Endothelial cell of umbilical vein (primary cell): ENCODE results near the gene EVC2. TPM values are rescaled to one million over a fixed set of nuclear protein-coding genes. Genes with fewer than 3 reads are reported as not detected.

Experiments used
- BruUV-seq: library from RNA; stranded (reverse); fragments of 400-500 nt; replicated peaks from 2 replicates; lab custom pipeline; 2021; lab: Mats Ljungman, UMichigan
- CTCF ChIA-PET: fragments of 300-600, 350-600 bp; sonication (Branson Sonifier 250); formaldehyde crosslinking; loops from one replicate; lab custom pipeline; 2021; ENCODE audit warnings: antibody characterized with exemption, inconsistent platforms; lab: Charles Lee
- POLR2A ChIA-PET: fragments of 300-600, 350-600 bp; sonication (Branson Sonifier 250); formaldehyde crosslinking; loops from one replicate; lab custom pipeline; 2021; ENCODE audit warnings: antibody characterized with exemption, inconsistent platforms; lab: Charles Lee
- DNase-seq: peaks from one replicate; pipeline ENCODE4 v3.0.0-alpha.2; 2011; ENCODE audit warnings: low read depth, low spot score
- FAIRE-seq: peaks from 2 replicates; lab custom pipeline; 2011; peaks lifted over from hg19 to GRCh38; lab: Jason Lieb, UNC
- H2AFZ ChIP-seq: 2 replicates; pipeline ENCODE4 v1.6.0; 2012; ENCODE audit warnings: low read depth, low read length, control low read depth, inconsistent platforms
- H3K27ac ChIP-seq: 2 replicates; pipeline ENCODE4 v1.5.1; 2011; ENCODE audit warnings: low read depth, mild to moderate bottlenecking, control low read depth, low read length, moderate library complexity; ENCODE audit not compliant: insufficient read depth
- H3K27me3 ChIP-seq, 2 experiments: 2 replicates each; pipeline versions ENCODE4 v1.6.0 to v1.6.1; 2011; ENCODE audit warnings: low read length in 2 of 2, mixed read lengths in 1 of 2; ENCODE audit not compliant: control insufficient read depth in 2 of 2, insufficient read depth in 2 of 2
- H3K36me3 ChIP-seq, 2 experiments: 2 replicates in 1 of 2; 3 replicates in 1 of 2; pipeline ENCODE4 v1.5.1; 2011; ENCODE audit warnings: low read length in 2 of 2, mild to moderate bottlenecking in 1 of 2, moderate library complexity in 1 of 2; ENCODE audit not compliant: control insufficient read depth in 2 of 2, insufficient read depth in 2 of 2; ENCODE audit errors: extremely low read depth in 1 of 2
- H3K4me1 ChIP-seq: 3 replicates; pipeline ENCODE4 v1.5.1; 2011; ENCODE audit warnings: mild to moderate bottlenecking, low read length; ENCODE audit not compliant: control insufficient read depth, insufficient read depth; ENCODE audit errors: extremely low read depth
- H3K4me2 ChIP-seq: 2 replicates; pipeline ENCODE4 v1.6.1; 2011; ENCODE audit warnings: low read length, control low read depth, mixed read lengths; ENCODE audit not compliant: insufficient read depth
- H3K4me3 ChIP-seq, 3 experiments: fragments of 200-600 bp in 1 of 3; sonication (generic), shearing (Covaris generic) in 1 of 3; replicated peaks in 1 of 3; 2 replicates each; pipeline ENCODE4 v1.5.1; 2011 to 2016; ENCODE audit warnings: control low read depth in 3 of 3, low read length in 3 of 3, mild to moderate bottlenecking in 2 of 3, inconsistent platforms in 1 of 3, low read depth in 1 of 3, moderate library complexity in 1 of 3; ENCODE audit not compliant: insufficient read depth in 1 of 3
- H3K79me2 ChIP-seq: 2 replicates; pipeline ENCODE4 v1.6.0; 2012; ENCODE audit warnings: low read length, inconsistent platforms; ENCODE audit not compliant: control insufficient read depth, insufficient read depth
- H3K9ac ChIP-seq: replicated peaks from 2 replicates; pipeline ENCODE3; 2011; ENCODE audit warnings: low read length, control low read depth; ENCODE audit not compliant: insufficient read depth; ENCODE audit errors: extremely low read depth
- H3K9me1 ChIP-seq: replicated peaks from 3 replicates; pipeline ENCODE4 v1.6.0; 2011; ENCODE audit warnings: mild to moderate bottlenecking, low read length; ENCODE audit not compliant: control insufficient read depth, insufficient read depth; ENCODE audit errors: extremely low read depth
- H3K9me3 ChIP-seq: replicated peaks from 2 replicates; pipeline ENCODE4 v1.5.1; 2012; ENCODE audit warnings: low read length, inconsistent platforms; ENCODE audit not compliant: control insufficient read depth, insufficient read depth
- H4K20me1 ChIP-seq: replicated peaks from 2 replicates; pipeline ENCODE3; 2011; ENCODE audit warnings: mild to moderate bottlenecking, low read length; ENCODE audit not compliant: control insufficient read depth, insufficient read depth; ENCODE audit errors: extremely low read depth
- CTCF ChIP-seq, 2 donors: IDR thresholded peaks; 1 replicate in 1 of 2; 2 replicates in 1 of 2; pipeline ENCODE4 v1.5.1; 2011; ENCODE audit warnings: low read length in 2 of 2, mild to moderate bottlenecking in 2 of 2, moderate library complexity in 2 of 2, control low read depth in 1 of 2, inconsistent platforms in 1 of 2, low read depth in 1 of 2; ENCODE audit not compliant: insufficient read depth in 1 of 2; ENCODE audit errors: extremely low read depth in 1 of 2
- EZH2 ChIP-seq: IDR thresholded peaks from 2 replicates; pipeline ENCODE4 v1.6.1; 2012; ENCODE audit warnings: borderline replicate concordance, low read depth, mild to moderate bottlenecking, moderate library complexity, low read length, inconsistent platforms; ENCODE audit not compliant: severe bottlenecking
- FOS ChIP-seq: IDR thresholded peaks from 2 replicates; pipeline ENCODE4 v1.6.1; 2011; ENCODE audit warnings: mild to moderate bottlenecking, low read length, moderate library complexity, borderline replicate concordance; ENCODE audit not compliant: insufficient read depth
- GATA2 ChIP-seq: IDR thresholded peaks from 2 replicates; pipeline ENCODE4 v1.7.0; 2011; ENCODE audit warnings: low read depth, mild to moderate bottlenecking, moderate library complexity, mixed read lengths, low read length; ENCODE audit not compliant: insufficient read length, insufficient read depth
- JUN ChIP-seq: IDR thresholded peaks from 2 replicates; pipeline ENCODE4 v1.6.1; 2011; ENCODE audit warnings: borderline replicate concordance, low read depth; ENCODE audit not compliant: insufficient read length, insufficient read depth
- MAX ChIP-seq: IDR thresholded peaks from 2 replicates; pipeline ENCODE4 v1.6.1; 2011; ENCODE audit not compliant: insufficient read depth, insufficient read length
- MYC ChIP-seq: IDR thresholded peaks from one replicate; pipeline ENCODE4 v1.6.1; 2011; ENCODE audit warnings: mild to moderate bottlenecking, low read depth, low read length
- POLR2A ChIP-seq: IDR thresholded peaks from 2 replicates; pipeline ENCODE4 v1.6.1; 2012; ENCODE audit warnings: low read depth, mild to moderate bottlenecking, control low read depth, low read length
- POLR2AphosphoS5 ChIP-seq: IDR thresholded peaks from 2 replicates; pipeline ENCODE4 v1.6.1; 2012; ENCODE audit warnings: low read depth, mild to moderate bottlenecking, control low read depth, low read length, moderate library complexity; ENCODE audit not compliant: insufficient read depth
- dilution Hi-C: fragments of 300-500 bp; cut with MboI; formaldehyde crosslinking; loops from one replicate; pipeline ENCODE4 v1.15.0; 2019; ENCODE audit warnings: low sequenced_read_pairs; ENCODE audit not compliant: extremely low pct_ligation_motif_present
- intact Hi-C: fragments of 100-400 bp; cut with micrococcal nuclease; formaldehyde crosslinking; loops from one replicate; pipeline ENCODE4 v1.10.0; 2022
- polyA plus RNA-seq, 4 experiments: library from polyadenylated mRNA; depleted of rRNA in 3 of 4; stranded (reverse) in 3 of 4; unstranded in 1 of 4; fragments of >200 nt; gene quantifications; 2 replicates each; pipeline versions ENCODE4 v1.2.1 to v1.2.3, GENCODE V29; 2011 to 2012; ENCODE audit warnings: missing spikeins in 1 of 4
- total RNA-seq: library from RNA; stranded (reverse); gene quantifications from 2 replicates; pipeline ENCODE4 v1.2.3, GENCODE V29; 2021

Gene EVC2
- total and polyA plus RNA-seq, 2 donors (not counting 3 experiments of a cell fraction or from before 2014, with no cell fraction given) = 1.7 to 8.8 TPM

- POLR2A ChIA-PET = no interaction called here
- BruUV-seq = no TSS peak
- Histone ChIP-seq H3K9me3 (no peaks in the 10 kb centered on the region), H3K4me2 (no peak overlapping the region), H3K79me2 (no peaks in the 10 kb centered on the region), H4K20me1 (no peaks in the 10 kb centered on the region), H2AFZ (no peak overlapping the region), H3K36me3 (peaks cover 5 to 29% of the 10 kb centered on the region in 2 experiments), H3K9ac (no peak overlapping the region), H3K9me1 (no peaks in the 10 kb centered on the region), H3K4me1 (no peaks in the 10 kb centered on the region), H3K4me3 (no peak overlapping the region), H3K27ac (no peak overlapping the region), H3K27me3 (no peaks in the 10 kb centered on the region)
- intact Hi-C loops (no loop called here), dilution Hi-C loops (no loop called here)
- TF ChIP-seq CTCF (IDR thresholded peaks at IDR 0.05; ENCODE audit: extremely low read depth in 1 of 2, insufficient read depth in 1 of 2, low read depth in 1 of 2, low read length in 2 of 2) (no peak), POLR2AphosphoS5 (no peak), MYC (no peak)
- CTCF ChIA-PET = no interaction called here
- FAIRE-seq = no peak
- no peak for DNase-seq
These were observed 14.5 kb downstream of the EVC2 start for GRCh38 chr4:5693871-5694270.

- CTCF ChIA-PET = no interaction called here
- no peak overlapping the region for H2AFZ ChIP-seq
- no peaks in the 10 kb centered on the region for H3K9me1 ChIP-seq
- H3K9ac ChIP-seq = no peak overlapping the region
- no peak for FAIRE-seq
- no peaks in the 10 kb centered on the region for H4K20me1 ChIP-seq
- intact Hi-C loops (no loop called here), dilution Hi-C loops (no loop called here)
- no peaks in the 10 kb centered on the region for H3K27me3 ChIP-seq
- POLR2A ChIA-PET = no interaction called here
- H3K36me3 ChIP-seq = peaks cover 3 to 34% of the 10 kb centered on the region in 2 experiments
- H3K4me2 ChIP-seq = no peak overlapping the region
- H3K4me3 ChIP-seq = no peak overlapping the region
- H3K27ac ChIP-seq = no peak overlapping the region
- no peaks in the 10 kb centered on the region for H3K9me3 ChIP-seq
- DNase-seq = no peak
- TF ChIP-seq POLR2AphosphoS5 (no peak), FOS (no peak), POLR2A (no peak), EZH2 (no peak), MAX (no peak), GATA2 (no peak), CTCF (IDR thresholded peaks at IDR 0.05; ENCODE audit: extremely low read depth in 1 of 2, insufficient read depth in 1 of 2, low read depth in 1 of 2, low read length in 2 of 2) (no peak), MYC (no peak), JUN (no peak)
- H3K4me1 ChIP-seq = no peaks in the 10 kb centered on the region
- H3K79me2 ChIP-seq = no peaks in the 10 kb centered on the region
- BruUV-seq = no TSS peak
These were observed 16.7 kb downstream of the EVC2 start for GRCh38 chr4:5691491-5692132.
